ENCODE measurements around the gene FAM78A. TPM values are rescaled to one million over a fixed set of nuclear protein-coding genes. Genes with fewer than 3 reads are reported as not detected.

FAM78A gene
- total and polyA plus RNA-seq, 2 of the 8 experiments (the other 6 are each of a cell fraction or from before 2014, with no cell fraction given), result 3.1 TPM

- no peak overlapping the region for H2BK5ac ChIP-seq (ENCODE audit: low read depth, low read length)
- no peak overlapping the region for H2BK15ac ChIP-seq (ENCODE audit: low read length)
- H3K9ac ChIP-seq (replicated peaks in 1 of 4; ENCODE audit: extremely low read depth in 1 of 4, low read depth in 3 of 4, low read length in 3 of 4), result no peak overlapping the region
- no peaks in the 10 kb centered on the region for H3K79me1 ChIP-seq (ENCODE audit: low read depth, low read length)
- no peaks in the 10 kb centered on the region for H3K79me2 ChIP-seq (ENCODE audit: control insufficient read depth in 1 of 2, insufficient read depth in 2 of 2, low read length in 2 of 2)
- WGBS, 2 experiments (ENCODE audit: extremely low coverage in 1 of 2, insufficient coverage in 1 of 2, insufficient read length in 1 of 2, insufficient replicate concordance in 2 of 2, low coverage in 1 of 2, low lambda C conversion rate in 2 of 2, missing lambda C conversion rate in 1 of 2), result 96% methylated on average over 11 of the region's 11 CpGs; no CpG with 5 or more reads in 1 of the 2 experiments
- H3K4ac ChIP-seq (replicated peaks; ENCODE audit: insufficient read length, low read depth, low read length), result no peak overlapping the region
- H2BK12ac ChIP-seq (ENCODE audit: low read depth, low read length), result no peak overlapping the region
- TF ChIP-seq EGR1 (IDR thresholded peaks at IDR 0.05; ENCODE audit: borderline replicate concordance, low read depth, low read length) (no peak), POLR2A (IDR thresholded peaks at IDR 0.05; ENCODE audit: control extremely low read depth in 1 of 2, low read depth in 2 of 2, low read length in 2 of 2) (no peak), TAF7 (optimal IDR thresholded peaks at IDR 0.05; ENCODE audit: borderline replicate concordance, low read depth, low read length) (no peak), YY1 (IDR thresholded peaks at IDR 0.05; ENCODE audit: low read depth, low read length) (no peak)
- H3K56ac ChIP-seq (replicated peaks; ENCODE audit: insufficient read length, low read depth, low read length), result no peak overlapping the region
- H3K18ac ChIP-seq (ENCODE audit: extremely low read depth, low read length), result no peak overlapping the region
- DNase-seq (ENCODE audit: low read depth in 1 of 2, low spot score in 2 of 2) (no peak), FAIRE-seq (no peak)
- no peak overlapping the region for H4K91ac ChIP-seq (replicated peaks; ENCODE audit: insufficient read length, low read length)
- no peaks in the 10 kb centered on the region; a peak in 1 of 7 replicates for H3K4me1 ChIP-seq (replicated peaks in 1 of 4; ENCODE audit: control insufficient read depth in 3 of 4, insufficient read depth in 4 of 4, low read length in 3 of 4)
- H3K4me2 ChIP-seq (ENCODE audit: insufficient read depth in 1 of 2, low read depth in 2 of 2, low read length in 2 of 2), result no peak overlapping the region
- H3K23ac ChIP-seq (ENCODE audit: insufficient read length), result no peak overlapping the region
- H4K20me1 ChIP-seq (replicated peaks in 1 of 2; ENCODE audit: control insufficient read depth in 1 of 2, insufficient read depth in 2 of 2, low read length in 2 of 2), result no peaks in the 10 kb centered on the region
- H3K9me3 ChIP-seq (ENCODE audit: insufficient read depth in 2 of 2, low read depth in 1 of 2, low read length in 1 of 2), result no peaks in the 10 kb centered on the region
- ChIA-PET CTCF (ENCODE audit: partially characterized antibody) (interaction anchor here (0.7 to 1.5 kb wide), 4 partner anchors 10 to 127 kb away, joined by 3 read pairs; no protein-coding TSS in a partner anchor), POLR2A (ENCODE audit: partially characterized antibody) (no interaction called here)
- H3K14ac ChIP-seq (ENCODE audit: insufficient read length), result no peak overlapping the region
- no peaks in the 10 kb centered on the region for H3K36me3 ChIP-seq (ENCODE audit: control insufficient read depth in 2 of 4, insufficient read depth in 4 of 4, low read length in 3 of 4)
- H3K23me2 ChIP-seq (ENCODE audit: low read depth, low read length), result no peaks in the 10 kb centered on the region
- no peak overlapping the region for H2AFZ ChIP-seq (ENCODE audit: low read length)
- H4K8ac ChIP-seq (ENCODE audit: extremely low read depth, insufficient read depth, low read length), result no peak overlapping the region
- H2BK20ac ChIP-seq (ENCODE audit: low read length), result no peak overlapping the region
- H3K27ac ChIP-seq (ENCODE audit: low read depth, low read length), result no peak overlapping the region
- no peak overlapping the region for H3K4me3 ChIP-seq (ENCODE audit: extremely low read depth in 1 of 4, insufficient read depth in 2 of 4, low read depth in 3 of 4, low read length in 4 of 4)
- no peak overlapping the region for H2BK120ac ChIP-seq (replicated peaks; ENCODE audit: low read depth, low read length)
- no peak overlapping the region for H2AK5ac ChIP-seq (ENCODE audit: low read depth, low read length)
- no peaks in the 10 kb centered on the region for H3K27me3 ChIP-seq (replicated peaks in 1 of 4; ENCODE audit: control insufficient read depth in 3 of 4, extremely low read depth in 1 of 4, insufficient read depth in 3 of 4, low read length in 3 of 4)
- no peak overlapping the region for H4K5ac ChIP-seq (ENCODE audit: insufficient read length, low read depth, low read length)
Measured at GRCh38 chr9:131308452-131308851, 32.1 kb upstream of the FAM78A start.

Measured in H1 (cell line).